IPS DF 19.7 (cell line): ENCODE measurements around the gene AMIGO3.
"Not testable (repeated sequence)": the region's sequence is repeated elsewhere in the genome, so short reads cannot be mapped to it uniquely, and the experiment has no call there.

Experiments used
- DNase-seq: peaks from one replicate; pipeline ENCODE4 v3.0.0-alpha.2; 2013; ENCODE audit warnings: low read depth, low spot score

Gene AMIGO3, protein sequence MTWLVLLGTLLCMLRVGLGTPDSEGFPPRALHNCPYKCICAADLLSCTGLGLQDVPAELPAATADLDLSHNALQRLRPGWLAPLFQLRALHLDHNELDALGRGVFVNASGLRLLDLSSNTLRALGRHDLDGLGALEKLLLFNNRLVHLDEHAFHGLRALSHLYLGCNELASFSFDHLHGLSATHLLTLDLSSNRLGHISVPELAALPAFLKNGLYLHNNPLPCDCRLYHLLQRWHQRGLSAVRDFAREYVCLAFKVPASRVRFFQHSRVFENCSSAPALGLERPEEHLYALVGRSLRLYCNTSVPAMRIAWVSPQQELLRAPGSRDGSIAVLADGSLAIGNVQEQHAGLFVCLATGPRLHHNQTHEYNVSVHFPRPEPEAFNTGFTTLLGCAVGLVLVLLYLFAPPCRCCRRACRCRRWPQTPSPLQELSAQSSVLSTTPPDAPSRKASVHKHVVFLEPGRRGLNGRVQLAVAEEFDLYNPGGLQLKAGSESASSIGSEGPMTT

DNA sequence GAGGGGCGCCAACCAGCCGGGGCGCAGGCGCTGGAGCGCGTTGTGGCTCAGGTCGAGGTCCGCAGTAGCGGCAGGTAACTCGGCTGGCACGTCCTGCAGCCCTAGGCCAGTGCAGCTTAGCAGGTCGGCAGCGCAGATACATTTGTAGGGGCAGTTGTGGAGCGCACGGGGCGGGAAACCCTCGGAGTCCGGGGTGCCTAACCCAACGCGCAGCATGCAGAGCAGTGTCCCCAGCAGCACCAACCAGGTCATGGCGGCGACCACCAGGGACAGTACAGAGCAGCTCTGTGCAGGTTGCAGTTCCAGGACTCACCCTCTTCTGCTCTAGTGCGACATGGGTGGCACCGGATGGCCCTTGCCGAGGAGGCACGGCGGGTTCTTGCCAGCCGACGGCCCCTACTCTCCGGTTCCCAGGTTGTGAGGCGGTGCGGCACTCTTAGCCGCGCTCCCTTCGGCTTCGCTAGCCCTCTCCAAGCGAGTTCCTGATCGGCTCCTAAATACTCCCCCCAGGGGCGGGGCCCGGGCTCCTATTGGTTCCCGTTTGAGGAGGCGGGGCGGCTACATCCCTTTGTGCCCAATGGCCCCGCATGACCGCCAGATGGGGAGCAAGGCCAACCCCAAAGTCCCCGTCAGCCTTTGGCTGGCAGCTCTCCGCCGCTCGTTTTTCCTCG is at the start of gene AMIGO3:
TSS of gene AMIGO3 (minus strand) at position 471 of the 671 bp plus-strand sequence. CDS start at position 252, 219 bp downstream.
- DNase-seq = peak; percentile 68

DNA sequence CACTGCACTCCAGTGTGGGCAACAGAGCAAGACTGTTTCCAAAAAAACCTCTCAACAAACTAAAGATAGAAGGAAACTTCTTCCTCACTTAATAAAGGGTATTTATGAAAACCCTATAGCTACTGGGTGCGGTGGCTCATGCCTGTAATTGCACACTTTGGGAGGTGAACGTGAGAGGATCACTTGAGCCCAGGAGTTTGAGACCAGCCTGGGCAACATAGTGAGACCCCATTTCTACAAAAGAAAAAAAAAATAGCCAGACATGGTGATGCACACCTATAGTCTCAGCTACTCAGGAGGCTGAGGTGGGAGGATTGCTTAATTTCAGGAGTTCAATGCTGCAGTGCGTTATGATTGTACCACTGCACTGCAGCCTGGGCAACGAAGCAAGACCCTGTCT is 44.5 kb upstream of the AMIGO3 start:
- no peak for DNase-seq

DNA sequence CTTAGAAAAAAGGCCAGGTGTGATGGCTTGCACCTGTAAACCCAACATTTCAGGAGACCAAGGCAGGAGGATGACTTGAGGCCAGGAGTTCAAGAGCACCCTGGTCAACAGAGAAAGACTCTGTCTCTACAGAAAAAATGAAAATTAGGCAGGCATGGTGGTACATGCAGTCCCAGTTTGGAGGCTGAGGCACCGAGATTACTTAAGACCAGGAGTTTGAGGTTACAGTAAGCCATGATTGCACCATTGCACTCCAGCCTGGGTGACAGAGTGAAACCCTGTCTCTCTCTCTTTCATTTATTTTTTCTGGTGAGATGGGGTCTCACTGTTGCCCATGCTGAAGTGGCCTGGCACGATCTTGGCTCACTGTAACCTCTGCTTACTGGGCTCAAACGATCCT is 42.2 kb upstream of the AMIGO3 start:
- no peak for DNase-seq

DNA sequence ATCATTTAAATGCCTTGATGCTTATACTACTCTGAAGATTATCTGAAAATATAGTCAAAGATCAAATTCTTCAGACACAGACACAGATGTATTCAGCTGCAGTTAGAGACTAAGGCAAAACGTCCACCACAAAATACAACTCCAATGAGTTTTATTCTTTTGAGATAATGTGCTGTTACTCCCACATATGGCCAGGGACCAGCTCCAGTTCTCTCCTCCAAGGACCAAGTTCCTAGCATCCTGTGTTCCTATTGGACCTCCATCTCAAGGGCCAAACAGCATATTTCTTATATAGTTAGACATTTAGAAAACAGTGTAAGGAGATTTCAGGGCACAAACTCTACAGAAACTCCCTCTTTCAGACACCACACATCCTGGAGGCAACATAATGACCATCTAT is 39.7 kb upstream of the AMIGO3 start:
- DNase-seq = no peak

DNA sequence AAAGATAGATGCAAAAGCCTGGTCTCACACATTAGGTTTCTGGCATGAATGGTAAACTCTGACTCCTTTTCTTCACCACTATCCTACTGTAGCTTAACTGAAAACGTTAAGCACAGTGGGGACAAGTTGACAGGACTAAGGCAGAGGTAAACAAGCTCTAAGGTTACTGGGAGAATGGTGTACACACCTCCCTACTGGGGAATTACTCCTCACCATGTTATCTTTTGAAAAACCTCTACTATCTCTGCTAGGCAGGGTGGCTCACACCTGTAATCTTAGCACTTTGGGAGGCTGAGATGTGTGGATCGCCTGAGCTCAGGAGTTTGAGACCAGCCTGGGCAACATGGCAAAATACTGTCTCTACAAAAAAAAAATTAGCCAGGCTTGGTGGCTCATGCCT is 37.7 kb upstream of the AMIGO3 start:
- DNase-seq = no peak

DNA sequence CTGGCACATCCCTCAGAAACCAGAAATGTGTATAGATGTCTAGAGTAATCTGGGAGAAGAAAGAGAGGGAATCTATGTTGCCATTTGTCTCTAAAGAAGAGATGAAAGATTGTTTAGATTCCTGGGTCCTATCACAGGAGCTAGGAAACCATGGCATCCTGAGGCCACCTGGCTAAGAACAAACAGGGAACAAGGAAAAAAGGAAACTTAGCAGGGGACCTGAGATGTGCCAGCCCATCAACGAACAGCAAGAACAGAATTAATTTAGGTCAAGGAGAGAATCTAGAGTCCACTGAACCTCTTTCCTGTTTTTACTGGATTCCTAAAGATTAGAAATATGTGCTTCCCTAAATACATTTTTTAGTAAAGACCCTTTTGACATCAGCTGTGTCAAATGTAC is 36.6 kb upstream of the AMIGO3 start:
- DNase-seq = no peak

DNA sequence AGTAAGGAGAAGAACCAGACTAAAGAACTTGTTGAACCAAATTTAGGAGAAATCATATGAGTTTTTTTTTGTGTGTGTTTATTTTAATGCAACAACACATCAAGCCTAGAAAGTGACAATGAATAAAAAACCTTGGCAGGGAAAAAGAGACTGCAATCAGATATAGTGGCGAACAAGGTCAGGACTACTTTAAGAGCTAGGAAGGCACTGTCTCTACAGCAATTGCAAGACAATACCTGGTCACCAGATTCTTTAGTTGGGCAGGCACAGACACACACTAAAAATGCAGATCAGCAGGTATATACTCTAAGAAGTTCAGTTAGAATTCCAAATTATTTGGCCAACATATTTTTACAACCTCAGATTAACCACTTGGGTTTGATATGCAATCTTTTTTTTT is 35.1 kb upstream of the AMIGO3 start:
- DNase-seq = no peak

DNA sequence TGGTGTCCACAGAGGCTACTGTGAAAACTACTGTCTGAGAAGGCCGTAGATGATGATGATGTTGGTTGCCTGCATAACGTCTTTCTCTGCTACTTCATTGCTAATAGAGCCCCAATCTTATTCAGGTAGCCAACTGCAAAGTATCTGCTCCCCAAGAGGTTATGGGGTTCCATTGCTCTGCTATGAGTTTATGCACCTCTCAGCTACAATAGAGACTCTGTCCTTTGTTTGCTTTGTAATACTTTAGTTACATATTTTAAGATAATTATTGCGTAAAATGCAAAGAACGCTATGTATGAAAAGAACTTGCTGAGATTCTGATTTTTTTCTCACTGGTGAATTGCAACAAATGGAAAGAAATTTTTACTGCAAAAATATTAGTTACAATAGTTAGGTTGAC is 32.0 kb upstream of the AMIGO3 start:
- DNase-seq = no peak

DNA sequence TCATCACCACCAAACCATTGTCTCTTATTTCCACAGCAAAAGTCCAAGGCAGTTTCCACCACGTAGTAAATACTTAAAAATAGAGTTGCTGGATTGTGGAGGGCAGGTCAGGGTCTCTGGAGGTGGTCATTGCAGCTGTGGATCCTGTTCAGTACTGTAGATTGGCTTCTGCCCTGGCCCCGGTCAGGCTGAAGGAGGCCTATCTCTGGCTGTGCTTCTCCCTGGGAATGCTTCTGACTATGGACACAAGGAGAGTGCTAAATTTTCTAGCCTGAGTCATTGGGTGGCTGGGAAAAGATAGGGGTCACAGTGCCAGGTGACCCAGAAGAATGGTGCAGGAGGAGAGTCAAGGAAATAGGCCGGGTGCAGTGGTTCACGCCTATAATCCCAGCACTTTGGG is 30.6 kb upstream of the AMIGO3 start:
- no peak for DNase-seq

DNA sequence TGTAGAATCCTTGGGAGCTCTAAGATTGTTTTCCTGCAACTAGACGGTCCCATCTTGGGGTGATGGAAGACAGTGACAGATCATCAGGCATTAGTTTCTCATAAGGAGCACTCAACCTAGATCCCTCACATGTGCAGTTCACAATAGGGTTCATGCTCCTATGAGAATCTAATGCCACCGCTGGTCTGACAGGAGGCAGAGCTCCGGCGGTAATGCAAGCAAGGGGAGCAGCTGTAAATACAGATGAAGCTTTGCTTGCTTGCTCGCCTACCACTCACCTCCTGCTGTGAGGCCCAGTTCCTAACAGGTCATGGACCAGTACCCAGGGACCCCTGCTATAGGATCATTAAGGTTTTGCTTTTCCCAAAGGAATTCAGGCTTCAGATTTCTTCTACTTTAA is 29.4 kb upstream of the AMIGO3 start:
- DNase-seq = not testable (repeated sequence)

DNA sequence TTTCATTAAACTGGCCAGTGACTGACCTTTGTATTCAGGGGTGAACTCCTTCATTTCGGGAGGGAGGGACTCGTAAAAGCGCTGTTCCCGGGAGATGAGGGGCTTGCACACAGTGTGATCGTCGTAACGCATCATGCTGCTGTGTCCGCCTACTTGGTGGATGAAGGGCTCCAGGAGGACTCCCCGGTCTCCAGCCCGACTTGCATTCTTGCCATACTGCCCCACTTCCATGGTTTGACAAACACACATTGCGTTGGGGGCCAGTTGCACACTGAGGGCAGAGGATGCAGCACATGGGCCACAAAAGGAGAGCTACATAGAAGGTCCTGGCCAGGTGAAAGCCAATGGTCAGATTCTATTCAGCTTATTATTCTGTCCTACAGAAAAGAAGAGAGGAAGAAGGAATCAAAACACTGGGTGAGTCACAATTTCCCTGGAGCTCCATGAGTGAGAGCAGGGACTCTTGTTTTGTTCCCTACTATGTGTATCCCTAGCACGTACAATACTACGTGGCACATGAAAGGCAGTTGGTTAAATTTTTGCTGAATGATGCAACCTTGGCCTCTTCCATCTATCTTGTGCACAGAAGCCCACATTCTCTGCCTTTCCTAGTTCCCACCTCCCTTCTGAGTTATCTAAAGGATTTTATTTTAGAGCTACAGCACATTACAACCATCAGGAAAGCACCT is 28.5 kb upstream of the AMIGO3 start:
- no peak for DNase-seq

DNA sequence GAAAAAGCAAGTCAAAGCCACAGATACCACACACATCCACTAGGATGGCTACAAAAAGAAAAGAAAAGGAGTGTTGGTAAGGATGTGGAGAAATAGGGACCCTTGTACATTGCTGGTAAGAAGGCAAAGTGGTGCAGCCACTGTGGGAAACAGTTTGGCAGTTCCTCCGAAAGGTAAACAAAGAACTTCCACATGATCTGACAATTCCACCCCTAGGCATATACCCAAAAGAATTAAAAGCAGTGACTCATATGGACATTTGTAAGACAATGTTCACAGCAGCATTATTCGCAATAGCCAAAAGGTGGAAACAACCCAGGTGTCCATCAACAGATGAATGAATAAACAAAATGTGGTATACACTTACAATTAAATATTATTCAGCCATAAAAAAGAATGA is 26.5 kb upstream of the AMIGO3 start:
- no peak for DNase-seq

DNA sequence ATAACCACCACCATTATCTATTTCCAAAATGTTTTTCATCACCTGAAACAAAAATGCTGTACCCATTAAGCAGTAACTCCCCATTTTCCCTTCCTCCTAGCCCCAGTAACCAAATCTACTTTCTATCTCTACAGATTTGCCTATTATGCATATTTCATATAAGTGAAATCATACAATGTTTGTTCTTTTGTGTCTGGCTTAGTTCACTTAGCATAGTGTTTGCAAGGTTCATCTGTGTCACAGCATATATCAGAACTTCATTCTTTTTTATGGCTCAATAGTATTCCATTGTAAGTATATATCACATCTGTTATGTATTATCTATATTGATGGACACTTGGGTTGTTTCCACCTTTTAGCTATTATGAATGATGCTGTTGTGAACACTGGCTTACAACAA is 20.9 kb upstream of the AMIGO3 start:
- no peak for DNase-seq

DNA sequence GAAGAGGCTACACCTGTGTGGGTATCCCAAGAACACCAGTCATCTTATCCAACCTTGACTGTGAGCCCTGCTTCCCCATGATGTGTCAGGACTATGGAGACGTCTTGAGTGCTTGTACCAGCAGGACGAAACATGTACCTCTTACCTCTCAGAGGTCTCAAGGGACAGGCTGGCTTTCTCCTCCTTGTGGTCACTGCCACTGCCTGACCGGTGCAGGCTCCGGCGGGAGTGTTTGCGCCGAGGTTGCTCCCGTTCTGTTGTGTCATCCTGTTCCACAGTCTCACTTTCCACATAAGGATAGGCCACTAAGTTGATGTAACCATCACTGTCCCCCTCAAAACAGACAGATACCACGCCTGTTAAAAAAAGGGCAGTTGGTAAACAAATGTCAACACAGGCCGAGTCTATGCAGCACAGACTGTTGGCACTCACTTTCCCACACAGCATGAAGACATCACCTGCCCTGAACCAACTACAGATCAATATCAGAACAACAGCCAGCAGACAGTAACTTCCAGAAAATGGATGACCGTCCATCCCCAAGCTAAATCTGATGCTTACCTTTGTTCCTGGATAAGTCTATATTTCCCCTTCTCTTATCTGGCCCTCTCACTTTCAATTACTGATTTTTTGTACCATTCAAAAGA is 18.7 kb upstream of the AMIGO3 start:
- no peak for DNase-seq

DNA sequence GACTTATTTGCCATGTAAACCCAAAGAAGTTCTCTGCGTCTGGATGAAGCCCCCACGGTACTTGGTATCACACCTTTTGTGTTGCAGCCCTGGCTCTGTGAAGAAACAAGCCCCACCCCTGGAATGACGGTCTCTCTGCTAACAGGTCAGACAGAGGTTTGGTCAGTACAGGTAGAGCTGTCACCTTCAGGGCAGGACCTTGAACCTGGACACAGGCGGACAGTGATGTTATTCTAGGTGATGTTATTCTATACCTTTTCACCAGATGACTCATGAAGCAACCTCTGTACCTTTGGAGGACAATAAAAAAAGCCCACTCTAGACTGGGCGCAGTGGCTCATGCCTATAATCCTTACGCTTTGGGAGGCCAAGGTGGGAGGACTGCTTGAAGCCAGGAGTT is 15.3 kb upstream of the AMIGO3 start:
- DNase-seq = no peak

DNA sequence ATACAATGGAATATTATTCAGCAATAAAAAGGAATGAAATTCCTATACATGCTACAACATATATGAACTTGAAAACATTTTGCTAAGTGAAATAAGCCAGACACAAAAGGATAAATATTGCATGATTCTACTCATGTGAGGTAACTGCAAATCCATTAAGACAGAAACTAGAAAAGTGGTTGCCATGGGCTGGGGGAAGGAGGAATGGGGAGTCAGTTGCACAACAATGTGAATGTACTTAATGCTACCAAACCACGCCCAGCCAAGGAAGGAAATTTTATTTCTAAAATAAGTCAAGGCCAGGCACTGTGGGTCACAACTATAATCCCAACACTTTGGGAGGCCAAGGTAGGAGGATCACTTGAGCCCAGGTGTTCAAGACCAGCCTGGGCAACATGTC is 14.1 kb upstream of the AMIGO3 start:
- no peak for DNase-seq

DNA sequence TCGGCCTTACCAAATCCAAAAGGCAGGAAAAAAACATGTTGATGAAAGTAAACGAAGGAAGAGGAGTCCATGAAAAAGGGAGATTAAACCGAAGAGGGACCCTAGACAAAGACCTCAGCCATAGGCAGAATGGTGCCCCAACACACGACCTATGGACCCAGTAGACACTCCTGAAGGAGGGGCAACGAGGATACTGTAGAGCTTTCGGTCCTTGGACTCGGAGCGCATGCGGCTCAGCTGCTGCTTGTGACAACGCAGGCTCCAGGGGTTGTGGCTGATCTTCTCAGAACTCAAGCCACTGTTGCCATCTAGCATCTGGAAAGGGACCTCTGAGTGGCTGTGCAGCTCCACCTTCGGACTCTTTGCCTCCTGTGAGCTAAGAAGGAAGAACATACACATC is 13.1 kb upstream of the AMIGO3 start:
- DNase-seq = no peak

DNA sequence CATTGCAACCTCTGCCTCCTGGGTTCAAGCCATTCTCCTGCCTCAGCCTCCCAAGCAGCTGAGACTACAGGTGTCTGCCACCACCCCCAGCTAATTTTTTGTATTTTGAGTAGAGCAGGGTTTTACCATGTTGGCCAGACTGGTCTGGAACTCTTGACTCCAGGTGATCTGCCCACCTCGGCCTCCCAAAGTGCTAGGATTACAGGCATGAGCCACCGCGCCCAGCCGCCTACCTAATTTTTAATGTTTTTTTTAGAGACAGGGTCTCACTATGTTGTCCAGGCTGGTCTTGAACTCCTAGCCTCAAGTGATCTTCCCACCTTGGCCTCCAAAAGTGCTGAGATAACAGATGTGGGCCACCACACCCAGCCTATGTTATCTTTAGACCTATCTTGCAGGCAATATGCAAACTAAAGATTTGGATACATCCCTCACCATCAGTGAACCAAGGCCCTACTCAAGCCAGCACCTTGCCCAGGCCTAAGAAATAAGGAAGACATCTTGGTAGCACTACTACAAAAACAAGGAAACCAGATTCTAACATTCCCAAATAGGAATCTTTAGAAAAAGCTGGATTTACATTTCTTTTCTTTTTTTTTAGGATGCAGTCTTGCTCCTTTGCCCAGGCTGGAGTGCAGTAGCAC is 10.6 kb upstream of the AMIGO3 start:
- no peak for DNase-seq

DNA sequence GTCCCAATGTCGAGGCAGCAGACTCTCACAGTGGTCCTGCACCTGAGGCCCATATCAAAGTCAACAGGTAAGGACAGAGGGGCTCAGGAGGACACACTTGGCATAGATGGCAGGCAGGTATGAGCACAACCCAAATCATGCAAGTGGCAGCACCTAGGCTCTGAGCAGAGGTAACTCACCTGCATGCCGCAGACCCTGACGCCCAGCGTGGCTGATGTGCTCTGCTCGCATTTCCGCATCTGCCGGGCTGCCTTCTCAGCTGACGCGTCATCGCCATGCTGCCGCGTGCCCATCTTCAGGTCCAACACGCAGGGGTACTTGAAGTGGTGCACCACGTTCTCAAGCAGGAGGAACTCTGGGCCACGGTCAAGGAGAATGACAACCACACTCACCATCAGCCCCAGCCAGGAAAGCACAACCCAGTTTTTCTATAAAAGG is 8.5 kb upstream of the AMIGO3 start:
- no peak for DNase-seq

DNA sequence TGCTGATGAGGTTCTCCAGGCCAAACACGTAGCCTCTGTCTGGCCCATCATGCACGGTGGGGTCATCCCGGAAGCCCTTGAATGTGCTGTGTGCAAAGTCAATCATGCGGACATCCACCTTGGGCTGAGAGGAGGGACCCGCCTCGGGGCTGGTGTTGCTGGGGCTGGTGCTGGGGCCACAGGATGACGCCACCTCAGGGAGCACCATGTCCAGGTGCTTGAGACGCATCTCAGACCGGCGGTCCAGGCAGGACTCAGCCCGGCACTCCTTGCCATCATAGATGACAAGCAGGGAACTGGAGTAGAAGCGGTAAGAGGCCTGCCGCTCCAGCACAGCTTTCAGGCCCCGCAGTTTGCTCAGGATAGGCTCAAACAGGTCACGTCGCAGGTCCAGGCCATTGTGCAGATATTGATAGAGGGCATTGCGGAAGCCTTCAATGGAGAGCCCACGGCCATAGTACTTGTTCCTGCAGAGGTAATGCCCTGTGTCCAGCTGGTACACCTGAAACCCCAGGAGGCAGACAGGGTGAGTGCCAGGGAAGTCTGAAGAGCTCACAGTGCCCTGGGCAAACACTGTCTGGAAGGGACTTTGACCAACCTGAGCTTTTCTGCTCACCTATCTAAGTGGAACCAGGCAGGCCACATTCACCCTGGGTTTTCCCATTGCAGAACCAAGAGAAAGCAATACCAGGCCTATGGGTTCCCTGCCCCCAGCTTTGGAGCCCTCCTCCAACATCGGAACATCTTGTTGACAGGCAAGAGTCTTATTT is 7.9 kb upstream of the AMIGO3 start:
- DNase-seq = no peak
